ENCODE data around the gene CIRBP. TPM values are rescaled to one million over a fixed set of nuclear protein-coding genes. Genes with fewer than 3 reads are reported as not detected.

The CIRBP gene
- 100 to 1,000 TPM; 391 to 559 (median 467) TPM for polyA plus RNA-seq (ENCODE audit: insufficient read length in 12 of 12)
- long read RNA-seq, donor 1, transcript CIRBP-201 (7 exons, 1,328 nt): major isoform, 71 of 191 reads
- long read RNA-seq, donor 1, transcript CIRBP-245 (2 exons, 1,044 nt): minor isoform, 37 of 191 reads
- long read RNA-seq, donor 1, transcript CIRBP-246 (6 exons, 1,043 nt): minor isoform, 9 of 191 reads
- long read RNA-seq, donor 1, transcript CIRBP-210 (8 exons, 938 nt): minor isoform, 27 of 191 reads
- long read RNA-seq, donor 1, partial matches to known transcripts: 17 of 191 reads
- long read RNA-seq, donor 1, other reads (novel, unspliced or antisense): 10 of 191 reads
- long read RNA-seq, donor 2, transcript CIRBP-234 (4 exons, 587 nt): minor isoform, 13 of 158 reads
- long read RNA-seq, donor 2, transcript CIRBP-245 (2 exons, 1,044 nt): minor isoform, 7 of 158 reads
- long read RNA-seq, donor 2, transcript CIRBP-201 (7 exons, 1,328 nt): major isoform, 92 of 158 reads
- long read RNA-seq, donor 2, transcript CIRBP-210 (8 exons, 938 nt): minor isoform, 19 of 158 reads
- long read RNA-seq, donor 2, partial matches to known transcripts: 17 of 158 reads
- long read RNA-seq, donor 2, other reads (novel, unspliced or antisense): 5 of 158 reads
- long read RNA-seq, donor 3, transcript CIRBP-245 (2 exons, 1,044 nt): minor isoform, 7 of 71 reads
- long read RNA-seq, donor 3, transcript CIRBP-201 (7 exons, 1,328 nt): major isoform, 40 of 71 reads
- long read RNA-seq, donor 3, transcript CIRBP-246 (6 exons, 1,043 nt): minor isoform, 5 of 71 reads
- long read RNA-seq, donor 3, transcript CIRBP-210 (8 exons, 938 nt): minor isoform, 12 of 71 reads
- long read RNA-seq, donor 3, partial matches to known transcripts: 0 of 71 reads
- long read RNA-seq, donor 3, other reads (novel, unspliced or antisense): 0 of 71 reads
- long read RNA-seq, donor 4, transcript CIRBP-201 (7 exons, 1,328 nt): major isoform, 36 of 54 reads
- long read RNA-seq, donor 4, transcript CIRBP-210 (8 exons, 938 nt): minor isoform, 6 of 54 reads
- long read RNA-seq, donor 4, transcript CIRBP-245 (2 exons, 1,044 nt): minor isoform, 5 of 54 reads
- long read RNA-seq, donor 4, partial matches to known transcripts: 0 of 54 reads
- long read RNA-seq, donor 4, other reads (novel, unspliced or antisense): 0 of 54 reads
- long read RNA-seq, donor 5, transcript CIRBP-245 (2 exons, 1,044 nt): minor isoform, 25 of 251 reads
- long read RNA-seq, donor 5, transcript CIRBP-201 (7 exons, 1,328 nt): major isoform, 106 of 251 reads
- long read RNA-seq, donor 5, transcript CIRBP-210 (8 exons, 938 nt): minor isoform, 29 of 251 reads
- long read RNA-seq, donor 5, transcript CIRBP-246 (6 exons, 1,043 nt): minor isoform, 29 of 251 reads
- long read RNA-seq, donor 5, partial matches to known transcripts: 19 of 251 reads
- long read RNA-seq, donor 5, other reads (novel, unspliced or antisense): 12 of 251 reads
- long read RNA-seq, donor 6, transcript CIRBP-245 (2 exons, 1,044 nt): minor isoform, 11 of 101 reads
- long read RNA-seq, donor 6, transcript CIRBP-204 (7 exons, 870 nt): minor isoform, 5 of 101 reads
- long read RNA-seq, donor 6, transcript CIRBP-234 (4 exons, 587 nt): minor isoform, 5 of 101 reads
- long read RNA-seq, donor 6, transcript CIRBP-201 (7 exons, 1,328 nt): major isoform, 61 of 101 reads
- long read RNA-seq, donor 6, partial matches to known transcripts: 0 of 101 reads
- long read RNA-seq, donor 6, other reads (novel, unspliced or antisense): 7 of 101 reads
- long read RNA-seq, donor 7, transcript CIRBP-246 (6 exons, 1,043 nt): minor isoform, 8 of 87 reads
- long read RNA-seq, donor 7, transcript CIRBP-245 (2 exons, 1,044 nt): minor isoform, 7 of 87 reads
- long read RNA-seq, donor 7, transcript CIRBP-210 (8 exons, 938 nt): minor isoform, 5 of 87 reads
- long read RNA-seq, donor 7, transcript CIRBP-201 (7 exons, 1,328 nt): major isoform, 44 of 87 reads
- long read RNA-seq, donor 7, partial matches to known transcripts: 10 of 87 reads
- long read RNA-seq, donor 7, other reads (novel, unspliced or antisense): 0 of 87 reads
- long read RNA-seq, donor 8, transcript CIRBP-201 (7 exons, 1,328 nt): major isoform, 109 of 269 reads
- long read RNA-seq, donor 8, transcript CIRBP-245 (2 exons, 1,044 nt): minor isoform, 21 of 269 reads
- long read RNA-seq, donor 8, transcript CIRBP-234 (4 exons, 587 nt): minor isoform, 21 of 269 reads
- long read RNA-seq, donor 8, transcript CIRBP-210 (8 exons, 938 nt): minor isoform, 31 of 269 reads
- long read RNA-seq, donor 8, partial matches to known transcripts: 26 of 269 reads
- long read RNA-seq, donor 8, other reads (novel, unspliced or antisense): 27 of 269 reads
- long read RNA-seq, donor 9, transcript CIRBP-245 (2 exons, 1,044 nt): minor isoform, 8 of 122 reads
- long read RNA-seq, donor 9, transcript CIRBP-246 (6 exons, 1,043 nt): minor isoform, 9 of 122 reads
- long read RNA-seq, donor 9, transcript CIRBP-201 (7 exons, 1,328 nt): major isoform, 62 of 122 reads
- long read RNA-seq, donor 9, transcript CIRBP-210 (8 exons, 938 nt): minor isoform, 13 of 122 reads
- long read RNA-seq, donor 9, partial matches to known transcripts: 10 of 122 reads
- long read RNA-seq, donor 9, other reads (novel, unspliced or antisense): 5 of 122 reads
- long read RNA-seq, donor 10, transcript CIRBP-210 (8 exons, 938 nt): minor isoform, 38 of 232 reads
- long read RNA-seq, donor 10, transcript CIRBP-201 (7 exons, 1,328 nt): major isoform, 118 of 232 reads
- long read RNA-seq, donor 10, transcript CIRBP-246 (6 exons, 1,043 nt): minor isoform, 14 of 232 reads
- long read RNA-seq, donor 10, transcript CIRBP-245 (2 exons, 1,044 nt): minor isoform, 13 of 232 reads
- long read RNA-seq, donor 10, partial matches to known transcripts: 13 of 232 reads
- long read RNA-seq, donor 10, other reads (novel, unspliced or antisense): 16 of 232 reads
- long read RNA-seq, donor 11, transcript CIRBP-234 (4 exons, 587 nt): minor isoform, 16 of 168 reads
- long read RNA-seq, donor 11, transcript CIRBP-245 (2 exons, 1,044 nt): minor isoform, 12 of 168 reads
- long read RNA-seq, donor 11, transcript CIRBP-201 (7 exons, 1,328 nt): major isoform, 79 of 168 reads
- long read RNA-seq, donor 11, transcript CIRBP-210 (8 exons, 938 nt): minor isoform, 21 of 168 reads
- long read RNA-seq, donor 11, partial matches to known transcripts: 17 of 168 reads
- long read RNA-seq, donor 11, other reads (novel, unspliced or antisense): 5 of 168 reads

DNA sequence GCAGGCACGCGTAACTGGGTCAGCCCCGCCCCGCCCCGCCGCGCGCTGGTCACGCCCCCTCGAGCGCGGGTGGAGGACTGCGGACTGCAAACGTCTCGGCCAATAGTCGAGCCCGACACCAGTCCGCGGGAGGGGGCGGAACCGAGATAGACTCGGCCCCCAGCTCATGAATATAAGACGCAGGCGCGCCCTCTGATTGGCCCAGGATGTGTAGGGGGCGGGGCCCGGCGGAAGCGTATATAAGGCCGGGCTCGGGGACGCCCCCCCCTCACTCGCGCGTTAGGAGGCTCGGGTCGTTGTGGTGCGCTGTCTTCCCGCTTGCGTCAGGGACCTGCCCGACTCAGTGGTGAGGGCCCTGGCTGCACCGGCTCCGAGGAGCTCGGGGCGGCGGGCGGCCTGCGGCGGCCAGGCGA, at the start of gene CIRBP:
TSS of gene CIRBP (plus strand) at position 268 of the 413 bp plus-strand sequence. CDS start 1,602 bp downstream, outside the sequence.
- peak; percentile 98 for DNase-seq

DNA sequence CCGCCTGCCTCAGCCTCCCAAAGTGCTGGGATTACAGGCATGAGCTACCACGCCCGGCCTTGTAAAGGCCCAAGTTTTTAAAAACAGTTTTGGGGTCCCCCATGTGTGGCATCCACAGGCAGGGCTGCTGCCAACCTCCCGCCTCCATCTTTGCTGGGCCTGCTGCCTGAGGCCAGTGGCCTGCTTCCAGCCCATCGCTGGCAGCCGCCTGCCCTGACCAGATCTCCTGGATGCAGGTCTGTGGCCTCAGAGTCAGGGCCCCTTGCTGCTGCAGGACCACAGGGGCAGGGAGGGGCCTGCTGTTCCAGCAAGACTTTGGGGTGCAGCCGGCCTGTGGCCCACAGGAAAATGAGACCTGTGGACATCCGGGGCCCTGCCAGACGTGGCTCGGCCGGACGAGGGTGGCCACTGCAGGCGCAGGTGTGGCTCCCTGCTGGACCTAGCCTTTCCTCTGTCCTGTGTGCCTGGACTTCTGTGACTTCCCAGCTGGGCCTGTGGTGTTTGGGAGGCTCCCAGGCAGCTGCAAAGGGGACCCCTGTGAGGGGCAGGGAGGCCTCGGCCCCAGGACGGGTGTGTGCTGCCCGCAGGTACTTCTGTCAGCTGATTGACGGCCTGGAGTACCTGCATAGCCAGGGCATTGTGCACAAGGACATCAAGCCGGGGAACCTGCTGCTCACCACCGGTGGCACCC, 49.2 kb upstream of the CIRBP start:
- DNase-seq: no peak

DNA sequence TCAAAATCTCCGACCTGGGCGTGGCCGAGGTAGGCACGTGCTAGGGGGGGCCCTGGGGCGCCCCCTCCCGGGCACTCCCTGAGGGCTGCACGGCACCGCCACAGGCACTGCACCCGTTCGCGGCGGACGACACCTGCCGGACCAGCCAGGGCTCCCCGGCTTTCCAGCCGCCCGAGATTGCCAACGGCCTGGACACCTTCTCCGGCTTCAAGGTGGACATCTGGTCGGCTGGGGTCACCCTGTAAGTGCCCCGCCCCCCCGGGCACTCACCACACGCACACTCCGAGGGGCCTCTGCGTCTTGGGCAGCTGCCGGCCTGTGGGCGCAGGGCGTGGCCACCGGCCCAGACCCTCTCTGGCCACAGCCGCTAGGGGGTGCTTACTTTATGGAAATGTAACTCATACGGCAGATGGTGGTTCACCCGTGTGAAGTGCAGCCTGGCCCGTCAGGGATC, 48.6 kb upstream of the CIRBP start:
- DNase-seq: no peak

DNA sequence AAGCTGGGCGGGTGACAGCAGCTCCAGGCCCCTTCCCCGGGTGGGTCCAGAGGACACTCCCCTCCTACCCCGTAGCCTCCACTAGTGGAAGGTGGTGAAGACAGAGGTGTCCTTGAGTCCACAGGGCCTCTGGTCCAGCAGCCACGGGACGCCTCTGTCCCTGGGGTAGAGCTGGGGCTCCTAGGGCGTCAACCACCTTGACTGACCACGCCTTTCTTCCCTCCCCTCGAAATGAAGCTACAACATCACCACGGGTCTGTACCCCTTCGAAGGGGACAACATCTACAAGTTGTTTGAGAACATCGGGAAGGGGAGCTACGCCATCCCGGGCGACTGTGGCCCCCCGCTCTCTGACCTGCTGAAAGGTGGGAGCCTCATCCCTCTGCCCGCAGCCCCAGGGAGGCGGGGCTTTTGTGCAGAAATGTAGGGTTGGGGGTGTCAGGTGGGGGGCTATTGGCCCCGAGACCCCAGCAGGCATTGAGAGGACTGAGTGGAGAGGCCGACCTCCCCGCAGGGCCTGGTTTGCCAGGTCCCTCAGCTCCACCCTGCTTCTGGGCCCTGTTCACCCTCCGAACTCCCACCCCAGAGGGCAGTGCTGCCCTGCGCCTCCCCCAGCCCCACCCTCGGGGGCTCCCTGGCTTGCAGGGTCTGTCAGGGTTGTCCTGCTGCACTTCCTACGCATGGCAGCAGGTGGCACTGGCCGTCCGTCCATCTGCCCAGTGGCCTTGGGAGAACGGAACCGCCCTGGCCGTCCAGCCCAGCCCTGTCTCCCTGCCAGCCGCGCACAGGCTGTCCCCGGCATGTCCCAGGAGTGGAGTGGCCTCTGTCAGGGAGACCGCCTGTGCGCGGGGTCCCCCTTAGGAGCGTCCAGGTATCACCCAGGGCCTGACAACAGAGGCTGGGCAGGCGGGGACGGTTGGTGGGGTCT, 47.9 kb upstream of the CIRBP start:
- DNase-seq: peak; percentile 66

DNA sequence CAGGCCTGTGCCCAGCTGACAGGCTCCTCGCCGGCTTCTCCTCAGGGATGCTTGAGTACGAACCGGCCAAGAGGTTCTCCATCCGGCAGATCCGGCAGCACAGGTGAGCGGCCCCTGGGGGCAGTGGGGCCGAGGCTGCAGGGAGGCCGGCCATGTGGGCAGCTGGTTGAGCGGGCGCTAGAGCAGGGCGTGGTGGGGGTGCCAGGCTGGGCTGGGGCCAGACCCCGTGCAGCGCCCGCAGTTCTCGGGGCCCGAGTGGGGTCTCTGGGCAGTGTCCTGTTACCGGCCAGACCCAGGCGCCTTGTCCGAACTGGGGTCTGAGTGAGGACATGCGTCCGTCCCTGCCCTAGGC, 47.3 kb upstream of the CIRBP start:
- DNase-seq: no peak

DNA sequence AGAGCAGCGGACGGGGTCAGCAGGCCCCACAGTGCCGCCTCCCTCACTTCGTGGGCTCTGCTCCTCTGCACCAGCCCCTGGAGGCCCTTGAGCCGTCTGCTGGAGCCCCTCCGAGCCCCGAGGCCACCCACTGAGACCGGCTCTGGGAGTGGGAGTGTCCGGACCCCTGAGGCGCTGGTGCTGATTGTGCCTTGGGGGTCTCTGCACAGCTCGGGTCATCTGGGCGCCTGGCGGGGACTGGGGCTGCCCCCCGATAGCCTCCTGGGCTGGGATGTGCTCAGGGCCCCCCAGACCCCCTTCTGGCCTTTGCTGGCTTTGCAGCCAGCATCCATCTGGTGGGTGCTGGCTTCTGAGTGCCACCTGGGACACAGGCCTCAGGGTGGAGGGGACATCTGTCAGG, 46.7 kb upstream of the CIRBP start:
- no peak for DNase-seq

DNA sequence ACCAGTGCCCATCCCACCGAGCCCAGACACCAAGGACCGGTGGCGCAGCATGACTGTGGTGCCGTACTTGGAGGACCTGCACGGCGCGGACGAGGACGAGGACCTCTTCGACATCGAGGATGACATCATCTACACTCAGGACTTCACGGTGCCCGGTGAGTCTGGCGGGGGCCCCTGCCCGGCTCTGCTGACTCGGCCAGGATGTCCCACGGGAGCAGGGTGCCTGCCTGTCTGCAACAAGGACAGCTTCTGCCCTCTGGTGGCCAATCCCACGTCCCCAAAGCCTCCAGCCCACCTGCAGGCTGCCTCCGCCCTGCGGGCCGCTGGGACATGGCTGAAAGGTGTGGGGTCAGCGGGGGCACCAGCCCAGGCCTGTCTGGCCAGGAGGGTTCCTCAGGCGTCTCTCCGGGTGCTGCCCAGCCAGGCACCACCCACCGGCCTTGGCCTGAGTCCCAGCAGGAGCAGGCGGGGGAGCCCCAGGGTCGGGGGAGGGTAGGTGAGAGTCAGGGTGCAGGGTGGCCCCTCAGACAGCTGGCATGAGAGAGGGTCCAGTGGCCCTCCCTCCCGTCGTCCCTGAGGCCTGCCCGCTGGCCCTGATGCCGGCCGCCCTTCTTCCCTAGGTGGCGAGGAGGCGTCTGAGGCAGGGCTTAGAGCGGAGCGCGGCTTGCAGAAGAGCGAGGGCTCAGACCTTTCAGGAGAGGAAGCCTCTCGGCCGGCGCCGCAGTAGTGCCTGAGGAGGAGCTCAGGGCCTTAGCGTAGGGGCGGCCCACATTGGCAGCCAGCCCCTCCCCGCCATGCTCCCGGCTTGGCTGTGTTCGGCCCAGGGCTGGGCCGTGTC, 45.9 kb upstream of the CIRBP start:
- no peak for DNase-seq

DNA sequence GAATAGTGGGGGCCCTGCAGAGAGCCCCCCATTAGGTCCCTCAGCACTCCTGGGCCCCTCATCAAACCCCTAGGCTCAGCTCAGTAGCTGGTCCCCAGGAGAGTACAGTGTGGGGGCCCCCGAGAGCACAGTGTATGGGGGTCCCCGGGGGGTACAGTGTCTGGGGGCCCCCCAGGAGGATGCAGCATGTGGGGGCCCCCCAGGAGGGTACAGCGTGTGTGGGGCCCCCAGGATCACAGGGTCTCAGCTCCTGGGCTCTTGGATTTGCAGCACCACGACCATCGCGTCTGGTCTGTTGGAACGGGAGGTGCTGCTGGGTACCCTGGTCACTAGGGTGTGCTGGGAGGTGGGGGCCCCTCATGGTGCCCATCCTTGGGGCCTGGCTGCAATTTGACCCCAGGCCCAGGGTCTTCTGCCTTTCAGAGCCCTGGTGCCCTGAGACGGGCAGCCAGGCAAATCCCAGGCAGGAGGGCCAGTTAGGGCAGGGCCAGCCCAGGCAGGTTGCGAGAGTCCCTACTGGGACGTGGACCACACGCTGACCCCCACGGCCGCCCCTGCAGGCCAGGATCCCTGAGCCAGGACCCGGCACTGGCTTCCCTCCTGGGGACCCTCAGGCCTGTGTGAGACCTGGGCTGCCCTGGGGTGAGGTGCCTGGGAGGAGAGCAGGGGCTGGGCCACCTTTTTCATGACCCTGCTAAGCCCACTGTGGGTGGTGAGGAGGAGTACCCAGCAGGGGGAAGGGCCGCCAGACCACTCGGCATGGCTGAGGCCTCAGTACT, 44.9 kb upstream of the CIRBP start:
- no peak for DNase-seq

DNA sequence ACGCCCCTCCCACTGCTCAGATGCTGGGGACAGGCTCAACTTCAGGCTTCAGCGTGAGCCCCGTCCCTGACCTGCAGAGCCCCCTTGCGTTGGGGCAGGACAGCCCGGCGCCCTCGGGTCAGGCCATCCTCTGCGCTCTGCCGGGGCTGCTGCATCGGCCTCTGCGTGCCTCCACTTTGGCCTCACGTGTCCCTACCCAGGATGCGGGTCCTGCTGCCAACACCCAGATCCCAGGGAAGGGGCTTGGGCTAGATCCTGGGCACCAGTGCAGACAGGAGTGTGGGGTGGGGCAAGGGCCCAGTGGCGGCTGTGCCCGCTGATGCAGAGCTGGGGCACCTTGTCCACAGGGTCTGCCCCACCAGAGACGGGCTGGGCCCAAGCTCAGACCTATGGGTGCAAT, 44.3 kb upstream of the CIRBP start:
- DNase-seq: no peak

DNA sequence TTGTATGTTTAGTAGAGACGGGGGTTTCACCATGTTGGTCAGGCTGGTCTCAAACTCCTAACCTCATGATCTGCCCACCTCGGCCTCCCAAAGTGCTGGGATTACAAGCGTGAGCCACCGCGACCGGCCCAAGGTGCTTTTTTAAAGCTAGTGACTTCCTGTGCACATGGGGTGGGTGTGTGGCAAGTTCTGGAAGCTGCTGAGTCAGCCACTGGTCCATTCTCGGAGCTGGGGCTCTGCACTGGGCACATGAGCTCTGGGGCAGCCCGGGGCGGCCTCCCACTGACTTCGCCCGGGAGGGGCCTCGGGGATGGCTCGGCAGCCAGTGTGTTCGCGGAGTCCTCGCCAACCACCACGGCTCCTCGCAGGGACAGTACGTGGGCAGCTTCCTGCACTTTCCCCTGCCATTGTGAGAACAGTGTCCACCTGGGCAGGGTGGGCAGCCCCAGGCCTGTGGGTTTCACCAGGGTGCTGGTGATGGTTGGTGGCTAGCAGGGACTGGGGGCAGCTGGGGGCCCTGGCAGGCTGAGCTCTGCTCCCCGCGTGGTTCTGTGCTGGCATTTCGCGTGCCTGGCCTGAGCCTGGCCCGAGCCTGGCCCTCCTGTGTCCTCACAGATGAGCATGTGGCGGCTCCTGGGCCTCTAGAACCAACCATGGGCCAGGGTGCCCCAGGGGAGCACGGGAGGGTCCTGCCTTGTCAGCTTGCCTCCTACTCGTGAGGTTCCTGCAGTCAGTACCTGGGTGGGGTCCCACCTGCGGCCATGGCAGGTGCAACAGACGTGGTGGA, 43.5 kb upstream of the CIRBP start:
- no peak for DNase-seq

DNA sequence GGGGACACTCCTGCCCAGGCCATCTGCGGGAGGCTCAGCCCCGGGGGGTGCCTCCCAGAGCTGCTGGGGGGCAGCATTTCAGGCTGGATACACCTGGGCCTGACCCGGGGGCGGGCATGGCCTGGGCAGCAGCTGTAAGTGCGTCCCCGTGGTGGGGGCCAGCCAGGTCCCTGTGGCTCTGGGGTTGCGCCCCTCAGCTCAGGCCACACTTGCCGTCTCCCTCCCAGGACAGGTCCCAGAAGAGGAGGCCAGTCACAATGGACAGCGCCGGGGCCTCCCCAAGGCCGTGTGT, 43.0 kb upstream of the CIRBP start:
- DNase-seq: no peak

DNA sequence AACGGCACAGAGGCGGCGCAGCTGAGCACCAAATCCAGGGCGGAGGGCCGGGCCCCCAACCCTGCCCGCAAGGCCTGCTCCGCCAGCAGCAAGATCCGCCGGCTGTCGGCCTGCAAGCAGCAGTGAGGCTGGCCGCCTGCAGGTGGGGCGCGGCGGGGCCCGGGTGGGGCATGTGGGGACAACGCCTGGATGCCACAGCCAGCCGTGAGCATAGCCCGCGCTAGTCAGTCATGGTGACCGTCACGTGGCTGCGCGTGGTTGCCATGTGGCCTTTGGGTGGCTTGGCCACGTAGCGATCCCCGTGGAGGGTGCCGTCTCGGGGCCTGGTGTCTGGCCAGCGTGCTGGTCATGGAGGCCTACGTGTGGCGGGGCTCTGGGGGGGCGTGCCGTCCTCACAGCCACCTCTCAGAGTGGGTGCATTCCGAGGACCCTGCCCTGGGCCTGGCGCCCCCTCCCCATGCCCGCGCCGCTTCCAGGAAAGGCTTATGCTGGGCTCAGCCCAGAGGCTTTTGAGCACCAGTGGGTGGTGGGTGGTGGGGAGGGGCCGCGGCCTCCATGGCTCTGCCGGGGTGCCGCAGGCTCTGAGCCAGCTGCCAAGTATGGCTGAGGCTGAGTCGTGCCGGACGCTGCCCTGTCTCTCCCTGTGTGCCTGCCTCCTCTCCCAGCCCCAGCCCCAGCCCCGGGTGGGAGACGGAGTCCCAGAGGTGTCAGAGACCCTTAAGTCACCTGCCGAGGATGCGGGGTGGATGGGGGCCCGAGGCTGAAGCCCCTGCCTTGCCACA, 42.4 kb upstream of the CIRBP start:
- DNase-seq: no peak

Measured in muscle of arm (tissue), 14 donors.